Calu3 (cell line): ENCODE results near the gene ENPP1. TPM values are rescaled to one million over a fixed set of nuclear protein-coding genes. Genes with fewer than 3 reads are reported as not detected.

Experiments
- Bru-seq: library from RNA; stranded (reverse); fragments of 400-500 nt; gene quantifications from one replicate; lab custom pipeline; 2021; lab: Mats Ljungman, UMichigan
- BruChase-seq, 2 experiments: library from RNA; stranded (reverse); fragments of 400-500 nt; gene quantifications; one replicate each; lab custom pipeline; 2021; lab: Mats Ljungman, UMichigan
- BruUV-seq: library from RNA; stranded (reverse); fragments of 400-500 nt; replicated peaks from 2 replicates; lab custom pipeline; 2021; lab: Mats Ljungman, UMichigan
- CTCF ChIA-PET: fragments of 300-600 bp; sonication (Branson Sonifier 250); formaldehyde crosslinking; loops from one replicate; lab custom pipeline; 2022; ENCODE audit warnings: antibody characterized with exemption; lab: Charles Lee
- DNase-seq: peaks from one replicate; pipeline ENCODE4 v3.0.0; 2022
- H3K27ac Mint-ChIP-seq: one replicate; pipeline ENCODE4 v1.8.0; 2022; ENCODE audit warnings: mixed read lengths; ENCODE audit not compliant: unreplicated experiment
- H3K27me3 Mint-ChIP-seq: one replicate; pipeline ENCODE4 v1.8.0; 2022; ENCODE audit warnings: mixed read lengths; ENCODE audit not compliant: unreplicated experiment
- H3K36me3 Mint-ChIP-seq: one replicate; pipeline ENCODE4 v1.8.0; 2022; ENCODE audit warnings: mild to moderate bottlenecking, moderate library complexity, mixed read lengths; ENCODE audit not compliant: insufficient read depth, unreplicated experiment
- H3K4me1 Mint-ChIP-seq: one replicate; pipeline ENCODE4 v1.8.0; 2022; ENCODE audit warnings: mild to moderate bottlenecking, low read depth, mixed read lengths; ENCODE audit not compliant: unreplicated experiment
- H3K4me3 Mint-ChIP-seq: one replicate; pipeline ENCODE4 v1.8.0; 2022; ENCODE audit warnings: mild to moderate bottlenecking, low read depth, moderate library complexity, mixed read lengths; ENCODE audit not compliant: unreplicated experiment
- H3K9me3 Mint-ChIP-seq: one replicate; pipeline ENCODE4 v1.8.0; 2022; ENCODE audit warnings: low read depth, mixed read lengths; ENCODE audit not compliant: unreplicated experiment
- CTCF ChIP-seq: fragments of 200-600 bp; IDR thresholded peaks from one replicate; pipeline ENCODE4 v1.8.0; 2022; ENCODE audit warnings: antibody characterized with exemption; ENCODE audit not compliant: unreplicated experiment
- intact Hi-C: fragments of 100-400 bp; cut with micrococcal nuclease; formaldehyde crosslinking; loops from one replicate; pipeline ENCODE4 v1.10.0; 2022; ENCODE audit not compliant: unreplicated experiment
- long read RNA-seq: library from polyadenylated mRNA; stranded (forward); transcript quantifications from one replicate; pipeline ENCODE4 v2.0.0, GENCODE V29; 2022
- total RNA-seq: library from RNA; stranded (reverse); gene quantifications from 2 replicates; pipeline ENCODE4 v1.2.3, GENCODE V29; 2022

The ENPP1 gene
- total RNA-seq (7.6 and 7.7 TPM in 2 replicates), Bru-seq, nascent RNA (percentile 45 among the genes with signal in this experiment), BruChase-seq, experiment 1, labeled RNA remaining after a 6-hour chase (percentile 39 among the genes with signal in this experiment), BruChase-seq, experiment 2, labeled RNA remaining after a 2-hour chase (percentile 36 among the genes with signal in this experiment)
- long read RNA-seq, full-length matches to known transcripts, result 6 of 9 reads
- long read RNA-seq, partial matches to known transcripts, result 0 of 9 reads
- long read RNA-seq, other reads (novel, unspliced or antisense), result 3 of 9 reads

GRCh38 chr6:131807644-131808459 lies at the start of gene ENPP1:
TSS of gene ENPP1 (plus strand) at chr6:131808020. CDS start at chr6:131808036, 16 bp downstream.
- Mint-ChIP-seq H3K27me3 (peaks cover 7% of the 10 kb centered on the region), H3K36me3 (peaks cover 16% of the 10 kb centered on the region), H3K9me3 (no peaks in the 10 kb centered on the region), H3K4me3 (peak within 1 kb of the TSS; percentile 87), H3K4me1 (peaks cover 7% of the 10 kb centered on the region), H3K27ac (peak within 1 kb of the TSS; percentile 10)
- BruUV-seq, result no TSS peak
- CTCF ChIA-PET, result no interaction called here
- peak; percentile 69 for DNase-seq
- intact Hi-C loops, result no loop called here
- TF ChIP-seq CTCF, result peak; percentile 29

- Mint-ChIP-seq H3K4me3 (no peak overlapping the region), H3K4me1 (no peaks in the 10 kb centered on the region), H3K36me3 (no peaks in the 10 kb centered on the region), H3K27me3 (no peaks in the 10 kb centered on the region), H3K9me3 (no peaks in the 10 kb centered on the region), H3K27ac (no peak overlapping the region)
- CTCF ChIA-PET, result no interaction called here
- DNase-seq, result no peak
- intact Hi-C loops, result no loop called here
- no TSS peak for BruUV-seq
- TF ChIP-seq CTCF, result no peak
Observed at GRCh38 chr6:131758920-131759319, 48.9 kb upstream of the ENPP1 start.

- CTCF ChIA-PET, result interaction anchor here (0.7 kb wide), 1 partner anchor 156 kb away, joined by 4 read pairs; no protein-coding TSS in a partner anchor
- H3K4me3 Mint-ChIP-seq, result no peak overlapping the region
- no peaks in the 10 kb centered on the region for H3K9me3 Mint-ChIP-seq
- no peak for DNase-seq
- H3K4me1 Mint-ChIP-seq, result no peaks in the 10 kb centered on the region
- no TSS peak for BruUV-seq
- H3K36me3 Mint-ChIP-seq, result no peaks in the 10 kb centered on the region
- TF ChIP-seq CTCF, result no peak
- H3K27me3 Mint-ChIP-seq, result peaks cover 15% of the 10 kb centered on the region
- intact Hi-C loops, result no loop called here
- H3K27ac Mint-ChIP-seq, result no peak overlapping the region
Observed at GRCh38 chr6:131761060-131761761, 46.6 kb upstream of the ENPP1 start.

- CTCF ChIA-PET, result interaction anchor here (0.7 kb wide), 2 partner anchors 109 to 156 kb away, joined by 4 to 18 read pairs; no protein-coding TSS in a partner anchor
- DNase-seq, result no peak
- no TSS peak for BruUV-seq
Observed at GRCh38 chr6:131761762-131762067, 46.1 kb upstream of the ENPP1 start.

More at GRCh38 chr6:131761762-131762067, 46.1 kb upstream of the ENPP1 start:
- TF ChIP-seq CTCF, result no peak
- Mint-ChIP-seq H3K9me3 (no peaks in the 10 kb centered on the region), H3K27me3 (peaks cover 15% of the 10 kb centered on the region), H3K27ac (no peak overlapping the region), H3K4me3 (no peak overlapping the region), H3K4me1 (no peaks in the 10 kb centered on the region), H3K36me3 (no peaks in the 10 kb centered on the region)
- intact Hi-C loops, result no loop called here
